NCI-H446 treated with DMSO at 0.1 percent for 48 hours (cell line): ENCODE data around the gene C7orf33.

ENCODE experiments used
- DNase-seq: peaks from one replicate; lab custom pipeline; 2025; lab: John Stamatoyannopoulos, UW

Gene C7orf33

DNA sequence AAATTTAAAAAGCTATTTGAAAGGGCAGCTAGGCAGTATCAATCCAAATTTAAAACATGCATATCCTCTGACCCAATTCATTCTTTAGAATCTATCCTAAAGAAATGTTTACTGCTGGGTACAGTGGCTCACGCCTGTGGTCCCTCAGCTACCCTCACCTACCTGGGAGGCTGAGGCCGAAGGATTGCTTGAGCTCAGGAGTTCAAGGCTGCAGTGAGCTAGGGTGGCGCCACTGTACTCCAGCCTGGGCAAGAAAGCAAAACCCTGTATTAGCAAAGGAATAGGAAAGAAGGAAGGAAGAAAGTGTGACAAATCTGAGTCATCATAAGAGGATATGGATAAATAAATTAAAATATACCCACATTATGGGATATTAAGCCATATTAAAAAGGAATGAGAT is 36.3 kb downstream of the C7orf33 start:
- no peak for DNase-seq

DNA sequence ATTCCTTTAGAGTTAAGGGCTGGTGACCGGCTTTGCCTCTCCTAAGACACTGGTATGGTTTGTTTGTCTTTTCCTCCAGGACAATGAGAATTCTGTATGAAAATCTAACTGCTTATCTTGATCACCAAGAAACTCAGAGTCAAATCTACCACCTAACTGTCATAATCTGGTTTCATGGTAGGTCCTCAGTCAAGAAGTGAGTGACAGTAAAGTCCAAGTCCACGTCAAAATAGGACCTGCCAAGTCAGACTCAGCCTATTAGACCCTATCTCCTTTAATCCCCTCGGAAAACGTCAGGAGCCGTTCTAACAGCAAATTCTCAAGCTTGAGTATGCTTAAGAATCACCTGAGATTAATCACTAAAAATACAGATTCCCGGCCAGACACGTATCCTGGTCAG is 37.4 kb downstream of the C7orf33 start:
- DNase-seq = no peak

- DNase-seq = no peak
Observed at GRCh38 chr7:148630078-148630477, 39.5 kb downstream of the C7orf33 start.

- DNase-seq = no peak
Observed at GRCh38 chr7:148633761-148634160, 43.2 kb downstream of the C7orf33 start.

DNA sequence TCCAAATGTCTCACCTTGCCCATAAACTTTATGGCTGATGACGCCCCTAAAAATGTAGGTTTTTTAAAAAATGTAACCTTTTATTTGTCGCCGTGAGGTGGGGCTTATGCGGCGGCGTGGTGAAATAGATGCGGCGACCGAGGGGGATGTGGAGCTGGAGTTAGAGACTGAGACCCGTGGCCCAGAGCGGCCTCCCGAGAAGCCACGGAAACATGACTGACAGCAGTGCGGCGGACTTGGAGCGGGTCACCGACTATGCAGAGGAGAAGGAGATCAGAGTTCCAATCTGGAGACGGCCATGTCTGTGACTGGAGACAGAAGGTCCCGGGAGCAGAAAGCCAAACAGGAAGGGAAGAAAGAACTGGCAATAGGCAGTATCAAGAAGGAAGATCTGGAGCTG is 46.5 kb downstream of the C7orf33 start:
- no peak for DNase-seq

GRCh38 chr7:148645898-148646297 is 55.3 kb downstream of the C7orf33 start:
- no peak for DNase-seq

- DNase-seq = no peak
Observed at GRCh38 chr7:148650232-148650858, 59.8 kb downstream of the C7orf33 start.

DNA sequence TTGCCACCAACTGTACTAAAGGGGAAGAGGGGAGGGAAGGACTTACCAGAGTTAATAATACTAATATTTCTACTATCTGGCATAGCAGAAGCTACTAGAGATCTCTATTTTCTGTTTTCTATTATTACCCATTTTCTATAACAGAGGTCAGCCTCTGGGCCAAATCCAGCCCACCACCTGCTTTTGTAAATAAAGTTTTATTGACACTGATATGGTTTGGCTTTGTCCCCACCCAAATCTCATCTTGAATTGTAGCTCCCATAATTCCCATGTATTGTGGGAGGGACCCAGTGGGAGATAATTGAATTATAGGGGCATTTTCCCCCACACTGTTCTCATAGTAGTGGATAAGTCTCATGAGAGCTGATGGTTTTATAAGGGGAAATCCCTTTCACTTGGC is 62.2 kb downstream of the C7orf33 start:
- DNase-seq = no peak

DNA sequence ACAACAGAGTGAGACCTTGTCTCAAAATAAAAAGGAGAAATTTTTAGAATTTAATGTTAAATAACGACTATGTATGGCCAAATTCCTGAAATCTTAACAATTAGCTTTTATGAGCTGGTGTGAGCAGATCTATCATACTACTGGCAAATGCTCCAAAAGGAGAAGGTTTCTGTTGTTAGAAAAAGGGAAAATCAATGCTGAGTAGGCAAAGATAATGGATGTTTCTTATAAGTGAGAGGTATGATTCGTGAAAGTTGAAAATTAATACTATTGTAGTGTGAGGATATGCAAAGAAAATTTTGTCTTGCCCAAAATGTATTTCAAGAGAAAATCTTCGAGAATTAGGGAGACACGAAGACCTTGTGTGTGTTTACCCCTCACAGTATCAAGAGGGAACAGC is 67.4 kb downstream of the C7orf33 start:
- no peak for DNase-seq

DNA sequence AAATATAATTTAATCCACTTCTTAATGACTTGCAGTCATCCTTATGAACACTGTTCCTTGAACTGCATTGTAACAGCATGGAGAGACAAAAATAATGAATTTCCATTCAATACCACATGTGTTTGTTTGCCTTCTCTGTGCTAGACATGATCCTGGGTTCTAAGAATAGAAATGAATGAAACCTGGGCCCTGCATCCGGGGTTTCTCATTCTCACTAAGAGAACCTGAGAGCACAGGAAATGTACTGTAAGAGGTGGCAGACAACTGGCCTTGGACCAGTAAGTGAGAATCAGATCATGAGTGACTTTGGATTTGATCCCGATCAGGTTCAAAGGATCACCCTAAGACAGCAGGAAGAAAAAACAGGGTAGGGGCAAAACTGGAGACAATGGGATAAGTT is 70.9 kb downstream of the C7orf33 start:
- no peak for DNase-seq

DNA sequence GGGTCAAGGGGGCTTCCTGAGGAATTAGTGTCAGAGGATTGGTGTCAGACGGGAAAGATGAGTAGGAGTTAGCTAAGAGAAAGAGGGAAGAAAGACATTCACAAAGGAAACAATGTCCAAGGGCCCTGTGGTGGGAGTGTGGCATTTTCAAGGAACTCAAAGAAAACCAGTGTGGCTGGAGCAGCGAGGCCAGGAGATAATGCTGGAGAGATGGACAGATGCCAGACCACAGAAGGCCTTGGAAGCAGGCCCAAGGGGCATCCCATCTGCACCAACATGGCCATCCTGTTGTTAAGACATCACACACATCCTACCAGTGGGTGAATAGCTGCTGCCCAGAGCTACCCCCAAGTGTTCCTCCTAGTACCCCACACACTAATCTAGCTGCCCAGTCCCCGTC is 72.1 kb downstream of the C7orf33 start:
- no peak for DNase-seq

DNA sequence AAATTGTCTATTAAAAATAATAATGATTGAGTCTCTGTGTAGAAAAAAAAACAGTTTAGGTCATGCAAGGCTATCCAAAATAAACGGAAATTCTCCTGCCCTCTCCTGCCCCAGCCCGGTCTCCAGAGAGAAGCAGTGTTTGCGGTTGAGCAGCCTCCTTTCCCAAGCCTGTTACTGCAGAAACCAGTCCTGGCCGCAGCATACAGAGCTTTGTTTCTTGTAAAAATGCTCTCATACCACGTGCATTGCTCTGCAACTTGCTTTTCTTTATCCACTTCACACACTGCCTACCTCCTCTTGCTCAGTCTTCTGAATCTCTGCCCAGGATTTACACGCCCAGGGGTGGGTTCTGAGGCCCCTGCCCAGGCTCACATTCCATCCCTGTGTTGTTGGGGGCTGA is 73.8 kb downstream of the C7orf33 start:
- DNase-seq = no peak

GRCh38 chr7:148665221-148665620 is 74.7 kb downstream of the C7orf33 start:
- DNase-seq = no peak
